Activated T-helper 9 cell treated with anti-CD3 and anti-CD28 coated beads, Interleukin-2, amount 50 U/mL, for 16 hours (primary cell): Measurements from ENCODE around the gene SLC23A2.
"Not testable (repeated sequence)": the region's sequence is repeated elsewhere in the genome, so short reads cannot be mapped to it uniquely, and the experiment has no call there.

Experiments used
- DNase-seq: peaks from one replicate; pipeline ENCODE4 v3.0.0-alpha.2; 2020; ENCODE audit warnings: low read depth

SLC23A2 gene

GRCh38 chr20:5001174-5002076 is at the start of gene SLC23A2:
Gene SLC23A2, minus strand, starts transcription at chr20:5001510. Its CDS starts 68,948 bp downstream, at chr20:4932562.
- DNase-seq: peak; percentile 48

DNA sequence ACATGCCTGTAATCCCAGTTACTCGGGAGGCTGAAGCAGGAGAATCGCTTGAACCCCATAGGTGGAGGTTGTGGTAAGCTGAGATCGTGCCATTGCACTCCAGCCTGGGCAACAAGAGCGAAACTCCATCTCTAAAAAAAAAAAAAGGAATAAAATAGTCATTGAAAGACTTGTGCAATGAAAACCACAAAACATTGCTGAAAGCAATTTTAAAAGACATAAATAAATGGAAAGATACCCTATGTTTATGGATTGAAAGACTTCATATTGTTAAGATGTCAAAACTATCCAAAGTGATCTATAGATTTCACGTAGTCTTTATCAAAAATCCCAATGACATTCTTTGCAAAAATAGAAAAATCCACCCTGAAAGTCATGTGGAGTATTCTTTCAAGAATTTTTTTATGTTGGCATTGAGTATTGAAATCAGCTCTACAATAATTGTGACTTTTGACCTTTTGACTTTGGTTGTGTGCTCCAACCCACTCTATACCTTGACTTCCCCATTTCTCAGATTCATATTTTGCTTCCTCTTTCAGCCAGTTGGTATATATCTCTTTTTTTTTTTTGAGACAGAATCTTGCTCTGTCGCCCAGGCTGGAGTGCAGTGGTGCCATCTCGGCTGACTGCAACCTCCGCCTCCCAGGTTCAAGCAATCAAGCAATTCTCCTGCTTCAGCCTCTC is 45.5 kb upstream of the SLC23A2 start:
- no peak for DNase-seq

DNA sequence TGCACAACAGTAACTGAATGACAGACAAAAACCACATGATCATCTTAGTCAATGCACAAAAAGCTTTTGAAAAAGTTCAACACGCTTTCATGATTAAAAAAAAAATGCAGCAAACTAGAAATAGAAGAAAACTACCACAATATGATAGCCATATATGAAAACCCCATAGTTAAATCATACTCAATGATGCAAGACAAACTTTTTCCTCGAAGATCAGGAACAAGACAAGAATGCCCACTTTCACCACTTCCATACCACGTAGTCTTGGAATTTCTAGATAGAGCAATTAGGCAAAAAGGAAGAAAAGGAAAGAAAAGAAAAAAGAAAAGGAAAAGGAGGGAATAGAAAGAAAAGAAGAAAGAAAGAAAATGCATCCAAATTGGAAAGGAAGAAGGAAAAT is 44.6 kb upstream of the SLC23A2 start:
- DNase-seq: no peak

DNA sequence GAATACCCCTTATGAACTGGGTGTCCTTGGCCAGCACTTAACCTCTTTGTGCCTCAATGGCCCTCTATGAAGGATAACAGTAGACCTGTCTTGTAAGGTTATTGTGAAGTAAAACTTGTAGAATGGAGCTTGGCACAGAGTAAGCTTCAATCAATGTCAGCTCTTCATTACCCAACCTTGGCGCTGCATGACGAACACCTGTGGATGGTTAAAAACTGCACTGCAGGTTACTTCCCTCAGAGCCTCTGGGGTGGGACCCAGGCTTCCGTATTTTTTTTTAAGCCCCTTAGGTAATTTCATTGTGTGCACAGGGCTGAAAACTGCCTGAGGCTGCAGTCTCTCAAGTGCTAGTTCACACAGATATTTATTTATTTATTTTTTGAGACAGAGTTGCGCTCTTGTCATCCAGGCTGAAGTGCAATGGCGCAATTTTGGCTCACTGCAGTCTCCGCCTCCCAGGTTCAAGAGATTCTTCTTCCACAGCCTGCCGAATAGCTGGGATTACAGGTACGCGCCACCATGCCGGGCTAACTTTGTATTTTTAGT is 42.8 kb upstream of the SLC23A2 start:
- no peak for DNase-seq

- DNase-seq: no peak
Observed at GRCh38 chr20:5041433-5041832, 40.1 kb upstream of the SLC23A2 start.

DNA sequence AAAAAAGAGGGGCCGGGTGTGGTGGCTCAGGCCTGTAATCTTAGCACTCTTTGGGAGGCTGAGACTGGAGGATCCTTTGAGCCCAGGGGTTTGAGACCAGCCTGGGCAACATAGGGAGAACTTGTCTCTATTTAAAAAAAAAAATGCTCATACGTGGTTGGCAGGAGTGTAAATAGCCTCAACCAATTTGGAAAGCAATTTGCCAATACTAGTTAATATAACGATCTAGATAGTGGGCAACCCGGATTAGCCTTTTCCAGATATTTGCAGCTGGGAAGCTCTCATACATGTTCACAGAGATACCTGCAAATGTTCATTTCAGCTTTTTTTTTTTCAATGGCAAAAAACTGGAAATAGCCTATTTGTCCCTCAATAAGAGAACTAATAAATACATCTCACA is 39.0 kb upstream of the SLC23A2 start:
- no peak for DNase-seq

DNA sequence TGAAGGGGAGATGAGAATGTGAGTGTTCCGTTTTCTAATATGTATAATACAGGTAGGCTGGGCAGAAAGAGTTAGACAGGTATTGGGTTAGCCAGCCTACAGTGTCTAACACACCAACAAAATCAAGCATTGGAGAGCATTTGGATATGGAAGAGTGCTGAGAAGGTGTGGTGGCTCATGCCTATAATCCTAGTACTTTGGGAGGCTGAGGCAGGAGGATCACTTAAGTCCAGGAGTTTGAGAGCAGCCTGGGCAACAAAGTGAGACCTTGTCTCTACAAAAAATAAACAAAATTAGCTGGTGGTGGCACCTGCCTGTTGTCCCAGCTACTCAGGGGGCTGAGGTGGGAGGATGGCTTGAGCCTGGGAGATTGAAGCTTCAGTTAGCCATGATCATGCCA is 38.6 kb upstream of the SLC23A2 start:
- no peak for DNase-seq

GRCh38 chr20:5039255-5039657 is 37.9 kb upstream of the SLC23A2 start:
- DNase-seq: peak; percentile 13

DNA sequence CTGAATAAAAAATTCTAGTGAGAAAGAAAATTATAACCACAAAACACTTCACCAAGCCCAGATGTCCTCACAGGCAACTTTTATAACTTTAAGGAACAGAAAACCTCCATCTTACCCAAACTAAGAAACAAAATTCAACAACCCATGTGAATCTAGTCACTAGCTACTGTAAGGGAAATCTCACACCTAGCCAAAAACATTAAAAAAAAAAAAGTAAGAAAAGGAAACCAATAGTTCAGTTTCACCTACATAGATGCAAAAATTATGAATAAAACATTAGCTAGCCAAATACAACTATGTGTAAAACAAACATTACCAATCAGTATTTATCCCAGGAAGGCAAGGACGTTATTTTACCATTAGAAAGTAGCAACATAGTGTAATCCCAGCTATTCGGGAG is 35.5 kb upstream of the SLC23A2 start:
- no peak for DNase-seq

DNA sequence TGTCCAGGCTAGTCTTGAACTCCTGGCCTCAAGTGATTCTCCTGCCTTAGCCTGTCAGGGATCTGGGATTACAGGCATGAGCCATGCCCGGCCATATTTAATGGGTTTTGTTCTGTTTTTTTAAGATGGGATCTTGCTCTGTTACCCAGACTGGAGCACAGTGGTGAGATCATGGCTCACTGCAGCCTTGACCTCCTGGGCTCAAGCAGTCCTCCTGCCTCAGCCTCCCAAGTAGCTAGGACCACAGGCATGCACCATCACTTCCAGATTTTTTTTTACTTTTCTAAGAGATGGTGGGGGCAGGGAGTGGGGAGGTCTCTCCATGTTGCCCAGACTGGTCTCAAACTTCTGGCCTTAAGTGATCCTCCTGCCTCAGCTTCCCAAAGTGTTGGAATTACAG is 34.2 kb upstream of the SLC23A2 start:
- not testable (repeated sequence) for DNase-seq

GRCh38 chr20:5033566-5033965 is 32.3 kb upstream of the SLC23A2 start:
- no peak for DNase-seq

- DNase-seq: not testable (repeated sequence)
Observed at GRCh38 chr20:5031701-5032100, 30.4 kb upstream of the SLC23A2 start.

- no peak for DNase-seq
Observed at GRCh38 chr20:5031206-5031557, 29.9 kb upstream of the SLC23A2 start.

DNA sequence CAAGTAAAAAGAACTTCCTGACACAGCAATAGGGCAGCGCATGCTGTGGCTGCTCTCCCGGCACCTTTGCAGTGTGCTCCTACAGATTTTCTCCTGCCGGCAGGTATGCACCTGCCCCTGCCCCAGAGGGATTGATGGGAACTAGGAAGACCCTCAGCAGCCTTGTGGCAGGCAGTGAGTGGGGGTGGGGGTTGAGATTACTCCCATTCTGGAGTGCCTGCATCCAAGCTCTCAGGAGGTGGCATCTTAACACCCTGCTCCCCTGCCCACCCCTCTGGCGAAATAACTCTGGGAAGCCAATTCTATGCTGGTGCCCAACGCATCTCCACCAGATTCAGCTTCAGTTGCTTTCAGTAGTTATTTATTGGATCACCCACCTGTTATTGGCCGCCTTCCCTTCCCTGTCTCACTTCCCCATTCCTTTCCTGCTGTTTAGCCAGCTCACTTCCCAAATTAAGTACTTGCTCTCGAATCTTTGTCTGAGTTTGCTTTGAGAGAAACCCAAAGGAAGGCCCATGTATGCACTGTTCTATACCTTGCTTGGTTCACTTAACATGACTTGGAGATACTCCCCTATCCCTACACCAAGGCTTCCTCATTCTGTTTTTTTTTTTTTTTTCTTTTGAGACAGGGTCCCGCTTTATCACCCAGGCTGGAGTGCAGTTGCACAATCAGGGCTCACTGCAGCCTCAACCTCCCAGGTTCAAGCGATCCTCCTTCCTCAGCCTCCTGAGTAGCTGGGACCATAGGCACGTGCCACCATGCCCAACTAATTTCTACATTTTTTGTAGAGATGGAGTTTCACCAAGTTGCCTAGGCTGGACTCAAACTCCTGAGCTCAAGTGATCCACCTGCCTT is 29.3 kb upstream of the SLC23A2 start:
- no peak for DNase-seq

- not testable (repeated sequence) for DNase-seq
Observed at GRCh38 chr20:5028258-5029059, 27.1 kb upstream of the SLC23A2 start.

- DNase-seq: no peak
Observed at GRCh38 chr20:5024982-5025381, 23.7 kb upstream of the SLC23A2 start.

DNA sequence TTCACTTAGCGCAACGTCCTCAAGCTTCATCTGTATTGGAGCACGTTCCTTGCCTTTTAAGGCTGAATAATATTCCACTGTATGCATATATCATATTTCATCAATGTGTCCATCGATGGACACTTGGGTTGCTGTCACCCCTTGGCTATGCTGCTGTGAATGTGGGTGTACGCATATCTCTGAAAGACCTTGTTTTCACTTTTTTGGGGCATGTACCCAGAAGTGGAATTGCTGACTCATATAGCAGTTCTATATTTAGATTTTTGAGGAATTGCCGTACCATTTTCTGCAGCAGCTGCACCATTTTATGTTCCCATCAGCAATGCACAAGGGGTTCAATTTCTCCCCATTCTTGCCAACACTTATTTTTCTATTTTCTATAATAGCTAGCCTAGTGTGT is 22.8 kb upstream of the SLC23A2 start:
- no peak for DNase-seq

- not testable (repeated sequence) for DNase-seq
Observed at GRCh38 chr20:5023171-5023570, 21.9 kb upstream of the SLC23A2 start.

DNA sequence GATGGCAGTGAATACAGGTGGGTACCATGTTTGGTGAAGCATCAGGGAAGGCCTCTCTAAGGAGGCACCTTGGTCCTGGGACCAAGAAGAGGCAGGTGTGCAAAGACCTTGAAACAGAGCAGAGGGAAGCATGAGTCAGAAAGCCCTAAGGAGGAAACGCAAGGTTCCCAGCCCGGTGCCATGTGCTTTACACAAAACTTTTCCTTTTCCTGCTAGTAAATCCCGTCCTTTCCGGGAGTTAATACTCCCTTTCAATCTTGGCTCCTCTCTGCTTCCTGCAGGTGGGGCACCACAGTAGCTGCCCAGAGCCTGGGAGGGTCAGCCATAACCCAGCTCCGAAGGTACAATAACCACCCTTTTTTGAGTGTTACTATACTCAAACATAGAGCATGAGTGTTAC is 19.4 kb upstream of the SLC23A2 start:
- no peak for DNase-seq

DNA sequence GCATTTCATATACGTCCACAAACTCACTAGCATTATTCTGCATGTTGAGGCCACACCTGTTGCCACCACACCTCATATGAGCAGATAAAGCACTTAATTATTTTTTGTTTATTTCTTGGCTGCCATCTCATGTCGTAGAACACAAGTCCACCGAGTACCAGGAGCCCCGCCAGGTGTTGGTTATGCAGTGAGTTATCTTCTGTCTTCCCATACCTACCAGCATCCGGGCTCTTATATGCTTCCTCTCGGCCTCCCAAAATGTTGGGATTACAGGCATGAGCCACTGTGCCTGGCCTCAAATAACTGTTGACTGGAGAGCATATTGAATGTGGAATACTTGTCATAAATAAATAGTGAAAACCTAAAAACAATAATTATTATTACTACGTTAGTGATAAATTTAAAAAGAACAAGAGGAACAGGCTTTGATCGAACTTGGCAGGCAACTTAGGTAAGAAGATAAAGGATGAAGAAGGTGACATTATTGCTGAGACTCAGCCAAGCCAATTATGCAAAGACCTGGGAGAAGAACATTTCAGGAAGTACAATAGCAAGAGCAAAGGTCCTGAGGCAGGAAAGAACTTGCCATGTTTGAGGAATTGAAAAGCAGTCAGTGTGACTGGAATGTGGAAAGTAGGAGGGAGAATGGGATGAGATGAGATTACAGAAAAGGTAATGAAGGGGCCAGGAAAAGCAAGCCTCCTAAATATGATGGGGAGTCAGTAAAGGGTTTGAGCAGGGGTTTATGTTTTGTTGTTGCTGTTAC is 12.6 kb upstream of the SLC23A2 start:
- DNase-seq: no peak

DNA sequence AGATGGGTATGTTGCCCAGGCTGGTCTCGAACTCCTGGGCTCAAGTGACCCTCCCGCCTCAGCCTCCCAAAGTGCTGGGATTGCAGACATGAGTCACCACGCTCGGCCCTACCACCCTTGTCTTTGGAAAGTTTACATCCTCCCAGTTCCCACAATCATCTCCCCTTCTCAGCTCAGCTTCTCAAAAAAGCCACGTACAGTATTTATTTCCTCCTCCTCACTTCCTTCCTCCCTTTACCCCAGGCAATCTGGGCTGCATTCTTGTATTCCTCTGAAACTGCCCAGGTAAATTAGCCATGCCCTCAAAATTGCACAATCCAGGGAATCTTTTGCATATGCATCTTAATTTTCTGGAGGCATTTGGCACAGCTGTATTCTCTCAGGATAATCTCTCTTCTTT is 7.4 kb upstream of the SLC23A2 start:
- DNase-seq: no peak
